ENCODE results near the gene LEPR. TPM values are rescaled to one million over a fixed set of nuclear protein-coding genes. Genes with fewer than 3 reads are reported as not detected.

LEPR gene
- polyA plus RNA-seq, 1 donor (not counting 4 experiments of a cell fraction or from before 2014, with no cell fraction given), result 5.5 TPM

- no peaks in the 10 kb centered on the region for H3K27me3 ChIP-seq (ENCODE audit: control insufficient read depth, extremely low read depth, insufficient read depth, low read length)
- no peak overlapping the region for H3K27ac ChIP-seq (ENCODE audit: control insufficient read depth, insufficient read depth, low read length)
- H3K9me3 ChIP-seq (ENCODE audit: control insufficient read depth, low read depth, low read length), result no peaks in the 10 kb centered on the region
- no peaks in the 10 kb centered on the region for H3K9me1 ChIP-seq (ENCODE audit: control insufficient read depth, extremely low read depth, insufficient read depth, low read length)
- TF ChIP-seq EZH2 (IDR thresholded peaks at IDR 0.05; ENCODE audit: low read length) (no peak), CTCF (optimal IDR thresholded peaks at IDR 0.05 in 1 of 3, IDR thresholded peaks at IDR 0.05 in 1 of 3, conservative IDR thresholded peaks at IDR 0.05 in 1 of 3; ENCODE audit: extremely low read depth in 1 of 3, insufficient read depth in 2 of 3, low read length in 3 of 3) (no peak)
- H3K4me2 ChIP-seq (ENCODE audit: control insufficient read depth, extremely low read depth, insufficient read depth, low read depth, low read length), result no peak overlapping the region
- H3K36me3 ChIP-seq (ENCODE audit: control insufficient read depth in 2 of 2, extremely low read depth in 1 of 2, insufficient read depth in 2 of 2, low read length in 2 of 2), result no peaks in the 10 kb centered on the region
- FAIRE-seq, result peak; percentile 5
- no peaks in the 10 kb centered on the region for H3K4me1 ChIP-seq (ENCODE audit: control insufficient read depth, extremely low read depth, insufficient read depth, low read length)
- H2AFZ ChIP-seq (ENCODE audit: control insufficient read depth, low read length), result no peak overlapping the region
- H4K20me1 ChIP-seq (ENCODE audit: control insufficient read depth, extremely low read depth, insufficient read depth, low read length), result no peaks in the 10 kb centered on the region
- no peaks in the 10 kb centered on the region for H3K79me2 ChIP-seq (ENCODE audit: control insufficient read depth, insufficient read depth, low read length)
- H3K9ac ChIP-seq (ENCODE audit: control insufficient read depth, extremely low read depth, insufficient read depth, low read length), result no peak overlapping the region
- dilution Hi-C loops (cut with MboI; ENCODE audit: extremely low pct_ligation_motif_present, low sequenced_read_pairs), result no loop called here
- DNase-seq (ENCODE audit: low read depth, low spot score), result no peak
- no peak overlapping the region for H3K4me3 ChIP-seq (ENCODE audit: control insufficient read depth in 2 of 3, extremely low read depth in 1 of 3, insufficient read depth in 2 of 3, low read depth in 1 of 3, low read length in 3 of 3)
Observed at GRCh38 chr1:65444128-65444640, 23.7 kb downstream of the LEPR start.

- Histone ChIP-seq H3K27me3 (ENCODE audit: control insufficient read depth, extremely low read depth, insufficient read depth, low read length) (no peaks in the 10 kb centered on the region), H3K4me1 (ENCODE audit: control insufficient read depth, extremely low read depth, insufficient read depth, low read length) (no peaks in the 10 kb centered on the region), H3K4me2 (ENCODE audit: control insufficient read depth, extremely low read depth, insufficient read depth, low read depth, low read length) (no peak overlapping the region), H2AFZ (ENCODE audit: control insufficient read depth, low read length) (no peak overlapping the region), H3K4me3 (ENCODE audit: control insufficient read depth in 2 of 3, extremely low read depth in 1 of 3, insufficient read depth in 2 of 3, low read depth in 1 of 3, low read length in 3 of 3) (no peak overlapping the region), H3K27ac (ENCODE audit: control insufficient read depth, insufficient read depth, low read length) (no peak overlapping the region), H3K36me3 (ENCODE audit: control insufficient read depth in 2 of 2, extremely low read depth in 1 of 2, insufficient read depth in 2 of 2, low read length in 2 of 2) (no peaks in the 10 kb centered on the region), H3K9ac (ENCODE audit: control insufficient read depth, extremely low read depth, insufficient read depth, low read length) (no peak overlapping the region), H3K79me2 (ENCODE audit: control insufficient read depth, insufficient read depth, low read length) (no peaks in the 10 kb centered on the region), H3K9me1 (ENCODE audit: control insufficient read depth, extremely low read depth, insufficient read depth, low read length) (no peaks in the 10 kb centered on the region), H3K9me3 (ENCODE audit: control insufficient read depth, low read depth, low read length) (no peaks in the 10 kb centered on the region), H4K20me1 (ENCODE audit: control insufficient read depth, extremely low read depth, insufficient read depth, low read length) (no peaks in the 10 kb centered on the region)
- DNase-seq (ENCODE audit: low read depth, low spot score), result no peak
- dilution Hi-C loops (cut with MboI; ENCODE audit: extremely low pct_ligation_motif_present, low sequenced_read_pairs), result no loop called here
- TF ChIP-seq EZH2 (IDR thresholded peaks at IDR 0.05; ENCODE audit: low read length) (no peak), CTCF (optimal IDR thresholded peaks at IDR 0.05 in 1 of 3, IDR thresholded peaks at IDR 0.05 in 1 of 3, conservative IDR thresholded peaks at IDR 0.05 in 1 of 3; ENCODE audit: extremely low read depth in 1 of 3, insufficient read depth in 2 of 3, low read length in 3 of 3) (no peak)
- FAIRE-seq, result no peak
Observed at GRCh38 chr1:65445837-65446236, 25.4 kb downstream of the LEPR start.

Data from keratinocyte (primary cell).